Mesendoderm (in vitro differentiated cells): ENCODE results near the gene ASIP.

Experiments
- DNase-seq: peaks from one replicate; pipeline ENCODE4 v3.0.0; 2013
- H2AK5ac ChIP-seq: 2 replicates; pipeline ENCODE4 v1.6.1; 2013; ENCODE audit warnings: low read length, inconsistent platforms
- H2BK120ac ChIP-seq: 2 replicates; pipeline ENCODE4 v1.6.1; 2013; ENCODE audit warnings: low read depth, mild to moderate bottlenecking, low read length, moderate library complexity, mixed read lengths
- H2BK15ac ChIP-seq: replicated peaks from 2 replicates; pipeline ENCODE4 v1.6.1; 2013; ENCODE audit warnings: low read depth, mild to moderate bottlenecking, moderate library complexity
- H2BK5ac ChIP-seq: 2 replicates; pipeline ENCODE4 v1.6.1; 2013; ENCODE audit warnings: low read length, inconsistent platforms
- H3K18ac ChIP-seq: 2 replicates; pipeline ENCODE4 v1.6.1; 2013; ENCODE audit warnings: mild to moderate bottlenecking, low read length, mixed read lengths
- H3K23ac ChIP-seq: one replicate; pipeline ENCODE4 v1.6.1; 2013; ENCODE audit warnings: low read length
- H3K27ac ChIP-seq: 2 replicates; pipeline ENCODE4 v1.5.1; 2013; ENCODE audit warnings: low read depth, mild to moderate bottlenecking, inconsistent platforms, low read length, moderate library complexity
- H3K27me3 ChIP-seq: 2 replicates; pipeline ENCODE4 v1.6.1; 2013; ENCODE audit warnings: low read length, control low read depth, mild to moderate bottlenecking, inconsistent platforms; ENCODE audit not compliant: insufficient read depth, poor library complexity
- H3K36me3 ChIP-seq: 2 replicates; pipeline ENCODE4 v1.6.1; 2013; ENCODE audit warnings: low read length, inconsistent platforms; ENCODE audit not compliant: control insufficient read depth, insufficient read depth
- H3K4ac ChIP-seq: one replicate; pipeline ENCODE4 v1.6.1; 2013; ENCODE audit warnings: low read depth, mild to moderate bottlenecking, low read length, moderate library complexity
- H3K4me1 ChIP-seq: 2 replicates; pipeline ENCODE4 v1.6.1; 2013; ENCODE audit warnings: low read depth, low read length, inconsistent platforms; ENCODE audit not compliant: control insufficient read depth
- H3K4me2 ChIP-seq: 2 replicates; pipeline ENCODE4 v1.6.1; 2013; ENCODE audit warnings: low read length
- H3K4me3 ChIP-seq: 2 replicates; pipeline ENCODE4 v1.5.1; 2013; ENCODE audit warnings: mild to moderate bottlenecking, low read length
- H3K56ac ChIP-seq: one replicate; pipeline ENCODE4 v1.6.1; 2013; ENCODE audit warnings: low read length
- H3K79me1 ChIP-seq: 2 replicates; pipeline ENCODE4 v1.6.1; 2013; ENCODE audit warnings: low read length, inconsistent platforms
- H3K79me2 ChIP-seq: 2 replicates; pipeline ENCODE4 v1.6.1; 2013; ENCODE audit warnings: mild to moderate bottlenecking, low read length; ENCODE audit not compliant: control insufficient read depth, insufficient read depth
- H3K9ac ChIP-seq: 2 replicates; pipeline ENCODE4 v1.6.1; 2013; ENCODE audit warnings: low read length, inconsistent platforms
- H4K5ac ChIP-seq: one replicate; pipeline ENCODE4 v1.6.1; 2013; ENCODE audit warnings: low read length
- H4K8ac ChIP-seq: one replicate; pipeline ENCODE4 v1.6.1; 2013; ENCODE audit warnings: low read depth, mild to moderate bottlenecking, control low read depth, low read length, moderate library complexity
- WGBS: extraction: QIAGEN DNeasy Blood & Tissue Kit; methylation state at CpG from one replicate; pipeline ENCODE4 v1.1.7; 2013; ENCODE audit warnings: low lambda C conversion rate, missing lambda C conversion rate; ENCODE audit not compliant: insufficient coverage; ENCODE audit errors: extremely low coverage; 5-methylcytosine and 5-hydroxymethylcytosine counted together

Gene ASIP

DNA sequence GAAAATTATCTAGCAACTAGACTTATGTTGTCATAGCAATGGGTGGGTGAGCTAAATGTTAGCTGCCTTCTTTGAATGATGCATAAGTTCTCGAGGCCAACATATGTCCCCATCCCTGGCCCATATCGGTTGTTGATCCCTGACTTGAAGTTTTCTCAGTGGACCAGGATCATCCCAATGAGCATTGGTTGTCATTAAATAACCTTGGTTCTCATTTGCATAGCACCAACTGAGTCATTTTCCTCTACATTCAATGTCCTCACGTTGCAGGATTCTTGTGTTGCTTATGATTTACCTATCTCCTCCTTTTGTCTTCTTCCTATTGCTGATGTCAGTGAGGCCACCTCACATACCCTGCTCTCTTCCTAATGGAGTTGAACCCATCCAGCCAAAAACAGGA, 74.0 kb downstream of the ASIP start:
- Histone ChIP-seq H3K4me3 (no peak overlapping the region), H3K4ac (no peak overlapping the region), H2AK5ac (no peak overlapping the region), H3K79me2 (no peaks in the 10 kb centered on the region), H3K56ac (no peak overlapping the region), H2BK15ac (no peak overlapping the region), H3K79me1 (no peaks in the 10 kb centered on the region), H3K36me3 (no peaks in the 10 kb centered on the region), H4K8ac (no peak overlapping the region), H3K27me3 (no peaks in the 10 kb centered on the region), H2BK5ac (no peak overlapping the region), H3K27ac (no peak overlapping the region), H3K23ac (no peak overlapping the region), H2BK120ac (no peak overlapping the region), H4K5ac (no peak overlapping the region), H3K18ac (no peak overlapping the region), H3K9ac (no peak overlapping the region), H3K4me2 (no peak overlapping the region), H3K4me1 (peaks cover 7% of the 10 kb centered on the region)
- no peak for DNase-seq
- WGBS: no CpG with 5 or more reads among the region's 3 CpGs

DNA sequence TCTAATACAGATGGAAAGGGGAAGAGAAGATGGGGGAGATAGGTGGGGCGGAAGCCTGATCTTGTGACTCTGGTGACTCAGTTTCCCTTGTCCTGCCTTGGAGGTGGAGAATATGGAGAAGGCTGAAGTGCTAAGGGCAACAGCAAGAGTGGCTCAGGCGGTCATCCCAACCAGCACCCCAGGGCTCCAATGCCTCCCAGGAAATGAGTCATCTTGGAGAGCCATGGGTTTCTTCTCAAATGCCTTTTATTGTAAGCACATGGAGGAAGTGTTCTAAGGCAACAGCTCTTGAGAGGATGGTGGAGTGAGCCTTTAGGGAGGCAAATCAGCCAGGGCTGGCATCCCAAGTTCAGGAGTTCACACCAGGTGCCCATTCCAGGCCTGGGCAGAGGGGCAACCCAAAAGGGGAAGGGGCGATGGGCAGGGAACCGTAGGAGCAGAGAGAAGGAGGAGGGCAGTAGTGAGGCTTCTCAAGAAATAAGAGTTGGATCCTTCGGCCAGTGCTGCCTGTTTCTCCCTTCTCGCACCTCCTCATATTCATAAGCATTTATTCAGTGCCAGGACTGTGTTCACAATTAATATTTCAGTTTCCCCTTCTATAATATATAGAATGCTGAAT, 75.1 kb downstream of the ASIP start:
- H3K4me2 ChIP-seq: no peak overlapping the region
- H3K79me2 ChIP-seq: no peaks in the 10 kb centered on the region
- no peak overlapping the region for H3K56ac ChIP-seq
- H3K27ac ChIP-seq: no peak overlapping the region
- H2BK120ac ChIP-seq: no peak overlapping the region
- no peak overlapping the region for H4K8ac ChIP-seq
- no peak overlapping the region for H3K4me3 ChIP-seq
- H2BK5ac ChIP-seq: no peak overlapping the region
- H3K36me3 ChIP-seq: no peaks in the 10 kb centered on the region
- no peaks in the 10 kb centered on the region for H3K79me1 ChIP-seq
- no peak overlapping the region for H2BK15ac ChIP-seq
- no CpG with 5 or more reads among the region's 6 CpGs for WGBS
- no peak overlapping the region for H3K18ac ChIP-seq
- H3K4me1 ChIP-seq: peaks cover 13% of the 10 kb centered on the region
- H2AK5ac ChIP-seq: no peak overlapping the region
- no peaks in the 10 kb centered on the region for H3K27me3 ChIP-seq
- no peak overlapping the region for H3K9ac ChIP-seq
- no peak for DNase-seq
- H3K23ac ChIP-seq: no peak overlapping the region
- H4K5ac ChIP-seq: no peak overlapping the region
- no peak overlapping the region for H3K4ac ChIP-seq
